HFF-Myc (cell line): ENCODE data around the gene MAEA.

ENCODE experiments used
- DNase-seq: peaks from one replicate; pipeline ENCODE4 v3.0.0-alpha.2; 2011; ENCODE audit warnings: low read depth; ENCODE audit errors: extremely low read depth
- H3K4me3 ChIP-seq: replicated peaks from 2 replicates; pipeline ENCODE4 v1.5.1; 2011; ENCODE audit warnings: low read depth, mild to moderate bottlenecking, control low read depth, low read length
- TF ChIP-seq, protein P1 (sequence below): IDR thresholded peaks from 2 replicates; pipeline ENCODE4 v1.5.1; 2012; ENCODE audit warnings: mild to moderate bottlenecking, low read depth, low read length, control low read depth; ENCODE audit errors: missing control alignments

The MAEA gene

DNA sequence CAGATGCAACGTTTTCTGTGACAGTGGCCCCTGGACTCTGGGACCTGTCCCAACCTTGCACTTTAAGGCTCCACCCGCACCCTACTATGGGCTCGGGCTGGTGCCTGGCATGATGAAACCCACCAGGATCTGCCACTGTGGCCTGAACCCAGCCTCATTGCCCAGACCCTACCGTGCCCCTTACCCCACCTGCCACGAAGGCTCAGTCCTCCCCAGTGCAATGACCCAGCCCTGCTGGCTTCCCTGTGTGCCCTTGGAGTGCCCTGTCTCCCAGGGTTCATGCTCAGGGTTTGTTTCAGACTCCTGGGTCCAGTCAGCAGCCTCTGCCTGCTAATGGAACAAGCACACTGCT, 60.5 kb downstream of the MAEA start:
- TF ChIP-seq, protein P1, sequence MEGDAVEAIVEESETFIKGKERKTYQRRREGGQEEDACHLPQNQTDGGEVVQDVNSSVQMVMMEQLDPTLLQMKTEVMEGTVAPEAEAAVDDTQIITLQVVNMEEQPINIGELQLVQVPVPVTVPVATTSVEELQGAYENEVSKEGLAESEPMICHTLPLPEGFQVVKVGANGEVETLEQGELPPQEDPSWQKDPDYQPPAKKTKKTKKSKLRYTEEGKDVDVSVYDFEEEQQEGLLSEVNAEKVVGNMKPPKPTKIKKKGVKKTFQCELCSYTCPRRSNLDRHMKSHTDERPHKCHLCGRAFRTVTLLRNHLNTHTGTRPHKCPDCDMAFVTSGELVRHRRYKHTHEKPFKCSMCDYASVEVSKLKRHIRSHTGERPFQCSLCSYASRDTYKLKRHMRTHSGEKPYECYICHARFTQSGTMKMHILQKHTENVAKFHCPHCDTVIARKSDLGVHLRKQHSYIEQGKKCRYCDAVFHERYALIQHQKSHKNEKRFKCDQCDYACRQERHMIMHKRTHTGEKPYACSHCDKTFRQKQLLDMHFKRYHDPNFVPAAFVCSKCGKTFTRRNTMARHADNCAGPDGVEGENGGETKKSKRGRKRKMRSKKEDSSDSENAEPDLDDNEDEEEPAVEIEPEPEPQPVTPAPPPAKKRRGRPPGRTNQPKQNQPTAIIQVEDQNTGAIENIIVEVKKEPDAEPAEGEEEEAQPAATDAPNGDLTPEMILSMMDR, result no peak
- no peak overlapping the region for H3K4me3 ChIP-seq
- no peak for DNase-seq

DNA sequence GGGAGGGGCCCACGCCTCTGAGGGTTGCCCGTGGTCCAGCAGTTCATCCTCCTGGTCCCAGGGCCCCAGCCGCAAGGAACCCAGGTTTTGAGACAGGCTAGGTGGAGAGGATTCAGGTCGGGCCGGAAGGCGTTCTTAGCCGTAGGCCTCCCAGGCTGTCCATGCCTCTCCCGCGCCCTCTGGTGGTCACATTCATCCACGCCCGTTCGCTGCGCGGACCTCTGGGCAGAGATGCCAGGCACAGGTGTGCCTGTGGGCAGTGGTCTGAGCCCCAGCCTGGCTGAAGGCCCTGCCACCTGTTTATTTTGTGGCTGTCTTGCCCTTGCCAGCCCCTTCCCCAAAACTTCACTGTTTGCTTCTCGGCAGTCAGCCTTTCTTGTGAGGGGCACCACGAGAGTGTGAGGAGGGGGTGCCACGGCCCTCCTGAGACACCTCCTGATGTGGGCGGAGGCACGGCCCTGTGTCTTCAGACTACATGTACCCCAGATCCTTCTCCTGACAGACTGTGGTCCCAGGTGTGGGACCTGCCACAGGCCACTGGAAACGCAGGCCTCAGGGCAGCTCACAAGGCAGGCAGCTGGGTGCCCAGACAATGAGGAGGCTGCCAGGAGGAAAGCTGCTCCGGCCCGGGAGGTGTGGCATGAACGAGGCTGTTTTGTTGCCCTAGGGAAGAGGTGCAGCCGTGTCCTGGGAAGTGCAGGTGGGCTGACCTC, 62.3 kb downstream of the MAEA start:
- no peak for DNase-seq
- H3K4me3 ChIP-seq, result no peak overlapping the region
- TF ChIP-seq, protein P1, result peak; percentile 98

DNA sequence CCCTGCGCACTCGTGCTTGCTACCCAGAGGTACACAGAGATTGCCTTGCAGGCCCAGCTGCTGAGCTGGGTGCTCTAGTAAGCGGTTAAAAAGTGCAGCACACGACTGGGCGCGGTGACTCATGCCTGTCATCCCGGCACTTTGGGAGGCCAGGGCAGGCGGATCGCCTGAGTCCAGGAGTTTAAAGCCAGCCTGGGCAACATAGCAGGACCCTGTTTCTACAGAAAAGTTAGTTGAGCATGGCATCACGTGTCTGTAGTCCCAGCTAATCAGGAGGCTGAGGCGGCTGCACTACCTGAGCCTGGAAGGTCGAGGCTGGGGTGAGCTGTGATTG, 62.8 kb downstream of the MAEA start:
- no peak for DNase-seq
- TF ChIP-seq, protein P1, result no peak
- no peak overlapping the region for H3K4me3 ChIP-seq

DNA sequence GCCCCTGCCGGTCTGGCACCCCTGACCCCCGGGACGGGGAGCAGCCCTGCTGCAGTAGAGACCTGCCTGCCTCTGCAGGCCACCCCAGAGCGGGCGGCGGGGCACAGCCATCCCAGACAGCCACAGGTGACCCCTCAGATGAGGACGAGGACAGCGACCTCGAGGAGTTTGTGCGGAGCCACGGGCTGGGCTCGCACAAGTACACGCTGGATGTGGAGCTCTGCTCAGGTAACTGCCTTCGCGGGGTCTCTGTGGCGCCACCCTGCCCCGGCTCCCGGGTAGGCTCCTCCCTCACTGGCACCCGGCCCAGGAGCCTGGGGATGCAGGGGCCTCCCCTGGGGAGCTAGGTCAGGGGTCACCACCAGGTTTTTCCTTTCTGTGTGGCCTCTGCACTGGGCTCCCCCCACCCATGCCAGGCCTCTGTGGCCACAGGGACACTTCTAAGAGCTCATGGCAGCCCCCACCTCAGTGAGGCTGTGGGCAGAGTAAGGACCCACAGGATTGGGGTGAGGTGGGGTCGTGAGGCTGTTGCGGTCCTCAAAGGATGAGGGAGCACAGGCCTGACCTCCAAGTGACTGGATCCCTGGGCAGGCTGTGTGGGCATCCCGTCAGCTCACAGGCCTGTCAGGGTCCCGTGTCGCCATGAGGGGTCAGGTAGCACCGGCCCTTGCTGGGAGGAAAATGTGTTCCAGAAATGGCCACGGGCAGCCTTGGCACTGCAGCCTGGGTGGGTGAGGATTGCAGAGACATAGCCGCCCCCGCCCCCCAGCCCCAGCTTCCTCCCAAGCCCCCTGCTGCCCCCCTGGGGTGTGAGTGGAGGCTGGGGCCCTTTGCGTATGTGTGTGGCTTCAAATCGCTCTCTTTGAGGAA, 63.7 kb downstream of the MAEA start:
- TF ChIP-seq, protein P1, result no peak
- H3K4me3 ChIP-seq, result no peak overlapping the region
- DNase-seq, result no peak

DNA sequence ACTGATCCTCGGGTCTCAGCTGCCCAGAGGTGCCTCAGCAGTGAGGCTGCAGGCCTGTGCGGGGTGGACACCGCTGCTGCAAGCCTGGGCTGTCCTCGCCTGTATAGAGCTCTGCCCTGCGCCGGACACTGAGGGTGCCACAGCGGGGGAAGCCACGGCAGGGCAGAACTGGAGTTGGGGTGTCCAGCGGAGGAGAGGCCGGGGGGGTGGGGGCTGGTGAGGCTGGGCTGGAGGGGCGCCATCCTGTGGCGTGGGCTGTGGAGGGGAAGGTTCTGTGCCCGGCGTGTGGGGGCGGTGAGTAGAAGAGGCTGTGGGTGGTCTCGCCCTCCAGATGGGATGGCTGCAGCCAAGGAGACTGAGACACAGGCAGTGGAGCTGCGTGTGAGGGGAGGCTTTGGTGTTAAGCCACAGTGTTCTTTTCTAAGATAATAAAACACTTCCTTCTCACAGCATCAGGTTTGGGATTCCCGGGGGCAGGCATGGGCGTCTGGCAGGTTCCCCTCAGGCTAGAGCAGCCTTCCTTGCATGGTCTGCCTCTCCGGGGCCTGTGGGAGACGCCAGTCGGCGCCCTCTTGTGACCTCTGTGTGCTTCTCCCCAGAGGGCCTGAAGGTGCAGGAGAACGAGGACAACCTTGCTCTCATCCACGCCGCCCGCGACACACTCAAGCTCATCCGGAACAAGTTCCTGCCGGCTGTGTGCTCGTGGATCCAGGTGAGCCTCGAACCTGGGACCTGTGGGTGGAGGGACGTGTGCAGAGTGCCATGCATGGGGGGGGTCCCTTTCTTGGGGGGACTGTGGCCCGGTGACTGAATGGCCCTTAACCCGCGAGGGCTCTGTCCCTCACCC, 64.7 kb downstream of the MAEA start:
- no peak for DNase-seq
- TF ChIP-seq, protein P1, result no peak
- H3K4me3 ChIP-seq, result no peak overlapping the region

DNA sequence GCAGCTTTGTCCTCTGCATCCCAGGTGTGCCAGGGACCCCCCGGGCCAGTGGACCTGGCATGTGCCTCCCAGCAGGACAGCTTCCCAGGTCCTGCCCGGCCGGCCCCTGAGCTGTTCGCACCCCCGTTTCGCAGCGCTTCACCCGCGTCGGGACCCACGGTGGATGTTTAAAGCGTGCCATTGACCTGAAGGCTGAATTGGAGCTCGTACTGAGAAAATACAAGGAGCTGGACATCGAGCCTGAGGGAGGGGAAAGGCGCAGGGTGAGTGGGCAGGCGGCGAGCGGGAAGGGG, 65.2 kb downstream of the MAEA start:
- no peak for DNase-seq
- H3K4me3 ChIP-seq, result no peak overlapping the region
- TF ChIP-seq, protein P1, result no peak
